HG02970 (cell line): ENCODE data around the gene AIFM3.

Experiments used
- ATAC-seq: cut with Tn5 transposase; IDR thresholded peaks from one replicate; pipeline ENCODE4 v1.9.1; 2021; ENCODE audit warnings: mild to moderate bottlenecking, moderate library complexity, moderate number of reproducible peaks; ENCODE audit not compliant: unreplicated experiment, low FRiP score

AIFM3 gene

GRCh38 chr22:21022955-21023614 is 56.0 kb downstream of the AIFM3 start:
- no peak for ATAC-seq

GRCh38 chr22:21025266-21025665 is 58.2 kb downstream of the AIFM3 start:
- ATAC-seq: no peak

GRCh38 chr22:21025763-21026755 is 59.0 kb downstream of the AIFM3 start:
- no peak for ATAC-seq

- no peak for ATAC-seq
Measured at GRCh38 chr22:21026783-21027692, 60.0 kb downstream of the AIFM3 start.

- no peak for ATAC-seq
Measured at GRCh38 chr22:21028277-21029251, 61.5 kb downstream of the AIFM3 start.

GRCh38 chr22:21029486-21030025 is 62.5 kb downstream of the AIFM3 start:
- ATAC-seq: no peak

- ATAC-seq: no peak
Measured at GRCh38 chr22:21030032-21030431, 63.0 kb downstream of the AIFM3 start.
